Measurements from ENCODE around the gene SLC25A15. TPM values are rescaled to one million over a fixed set of nuclear protein-coding genes. Genes with fewer than 3 reads are reported as not detected.
"Not testable (repeated sequence)": the region's sequence is repeated elsewhere in the genome, so short reads cannot be mapped to it uniquely, and the experiment has no call there.

The SLC25A15 gene
- total RNA-seq, 2 donors from 2014 or later: 6.8 to 14.5 TPM

DNA sequence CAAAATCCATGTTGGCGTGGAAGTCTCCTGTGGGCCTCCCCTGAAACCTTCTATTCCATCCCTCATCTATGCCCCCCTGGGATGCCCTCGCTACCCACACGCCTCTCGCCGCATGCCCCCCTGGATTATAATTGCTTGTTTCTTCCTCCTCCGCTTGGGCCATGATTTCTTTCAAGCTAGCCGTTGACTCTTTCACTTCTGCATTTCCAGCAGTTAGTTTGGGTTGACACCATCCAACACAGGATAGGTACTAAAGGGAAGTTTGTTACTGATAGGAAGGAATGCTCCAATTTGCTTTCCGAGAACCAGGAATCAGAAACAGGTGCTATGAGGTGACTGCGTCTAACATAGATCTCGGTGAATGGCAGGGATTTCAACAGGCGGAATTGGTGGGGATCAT, 7.7 kb upstream of the SLC25A15 start:
- Histone ChIP-seq H3K9me3 (no peaks in the 10 kb centered on the region), H3K36me3 (no peaks in the 10 kb centered on the region), H3K4me3 (no peak overlapping the region), H3K27me3 (no peaks in the 10 kb centered on the region), H3K9ac (ENCODE audit: low read depth in 2 of 2, low read length in 2 of 2) (no peak overlapping the region), H3K27ac (no peak overlapping the region), H3K4me1 (peaks cover 5% of the 10 kb centered on the region)
- intact Hi-C loops (cut with DNase I): no loop called here
- TF ChIP-seq, protein P1, sequence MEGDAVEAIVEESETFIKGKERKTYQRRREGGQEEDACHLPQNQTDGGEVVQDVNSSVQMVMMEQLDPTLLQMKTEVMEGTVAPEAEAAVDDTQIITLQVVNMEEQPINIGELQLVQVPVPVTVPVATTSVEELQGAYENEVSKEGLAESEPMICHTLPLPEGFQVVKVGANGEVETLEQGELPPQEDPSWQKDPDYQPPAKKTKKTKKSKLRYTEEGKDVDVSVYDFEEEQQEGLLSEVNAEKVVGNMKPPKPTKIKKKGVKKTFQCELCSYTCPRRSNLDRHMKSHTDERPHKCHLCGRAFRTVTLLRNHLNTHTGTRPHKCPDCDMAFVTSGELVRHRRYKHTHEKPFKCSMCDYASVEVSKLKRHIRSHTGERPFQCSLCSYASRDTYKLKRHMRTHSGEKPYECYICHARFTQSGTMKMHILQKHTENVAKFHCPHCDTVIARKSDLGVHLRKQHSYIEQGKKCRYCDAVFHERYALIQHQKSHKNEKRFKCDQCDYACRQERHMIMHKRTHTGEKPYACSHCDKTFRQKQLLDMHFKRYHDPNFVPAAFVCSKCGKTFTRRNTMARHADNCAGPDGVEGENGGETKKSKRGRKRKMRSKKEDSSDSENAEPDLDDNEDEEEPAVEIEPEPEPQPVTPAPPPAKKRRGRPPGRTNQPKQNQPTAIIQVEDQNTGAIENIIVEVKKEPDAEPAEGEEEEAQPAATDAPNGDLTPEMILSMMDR (IDR thresholded peaks at IDR 0.05): no peak
- DNase-seq: no peak

DNA sequence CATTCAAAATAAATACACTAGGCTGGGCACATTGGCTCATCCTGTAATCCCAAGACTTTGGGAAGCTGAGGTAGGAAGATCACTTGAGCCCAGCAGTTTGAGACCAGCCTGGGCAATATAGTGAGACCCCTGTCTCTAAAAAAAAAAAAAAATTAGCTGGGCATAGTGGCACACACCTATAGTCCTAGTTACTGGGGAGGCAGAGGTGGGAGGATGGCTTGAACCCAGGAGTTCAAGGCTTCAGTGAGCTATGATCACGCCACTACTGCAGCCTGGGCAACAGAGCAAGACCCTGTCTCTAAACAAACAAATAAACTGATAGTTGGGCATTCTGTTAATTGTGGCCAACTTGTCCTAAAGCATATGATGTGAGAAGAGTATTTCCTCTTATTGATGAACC, 6.4 kb upstream of the SLC25A15 start:
- H3K4me1 ChIP-seq; H3K36me3 ChIP-seq; H3K9me3 ChIP-seq; H3K27ac ChIP-seq; H3K9ac ChIP-seq (ENCODE audit: low read depth in 2 of 2, low read length in 2 of 2); intact Hi-C loops (cut with DNase I); H3K27me3 ChIP-seq; H3K4me3 ChIP-seq; DNase-seq: not testable (repeated sequence)

DNA sequence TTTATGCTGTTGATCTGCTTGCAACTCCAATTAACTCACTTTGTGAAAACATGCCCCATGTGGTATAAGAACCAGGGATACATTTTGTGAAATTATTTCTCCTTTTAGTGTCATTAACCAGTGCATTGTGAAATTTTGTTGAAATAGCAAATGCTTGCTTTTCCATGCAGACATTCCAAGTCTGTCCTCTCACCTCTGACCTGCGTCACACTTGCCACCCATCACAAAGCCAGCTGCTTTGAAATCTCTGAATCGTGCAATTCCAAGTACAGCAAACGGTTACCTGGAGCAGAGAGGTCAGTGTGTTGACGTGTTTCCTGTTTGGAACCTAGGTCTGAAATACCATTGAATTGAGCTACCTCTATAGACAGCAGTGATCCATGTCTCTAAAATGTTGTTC, 4.9 kb upstream of the SLC25A15 start:
- Histone ChIP-seq H3K9me3 (no peaks in the 10 kb centered on the region), H3K9ac (ENCODE audit: low read depth in 2 of 2, low read length in 2 of 2) (no peak overlapping the region), H3K4me3 (no peak overlapping the region), H3K36me3 (no peaks in the 10 kb centered on the region), H3K27ac (no peak overlapping the region), H3K27me3 (no peaks in the 10 kb centered on the region), H3K4me1 (no peaks in the 10 kb centered on the region)
- DNase-seq: no peak
- TF ChIP-seq, protein P1 (IDR thresholded peaks at IDR 0.05): no peak
- intact Hi-C loops (cut with DNase I): no loop called here

DNA sequence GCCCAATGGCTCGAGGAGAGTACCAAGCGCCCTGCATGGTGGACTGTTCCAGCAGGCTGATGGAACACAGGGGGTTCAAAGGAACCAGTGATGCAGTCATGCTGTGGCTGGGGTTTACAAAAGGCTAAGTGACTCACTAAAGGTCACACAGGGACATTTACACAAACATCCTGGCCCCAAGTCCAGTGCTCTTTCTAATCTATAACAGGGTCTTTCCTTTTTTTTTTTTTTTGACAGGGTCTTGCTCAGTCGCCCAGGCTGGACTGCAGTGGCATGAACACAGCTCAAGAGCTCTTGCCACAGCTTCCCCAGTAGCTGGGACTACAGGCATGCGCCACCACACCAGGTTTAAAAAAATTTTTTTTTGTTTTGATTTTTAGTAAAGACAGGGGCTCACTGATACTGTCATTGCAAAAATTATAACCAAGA, 2.8 kb upstream of the SLC25A15 start:
- H3K4me3 ChIP-seq: no peak overlapping the region
- no peaks in the 10 kb centered on the region for H3K36me3 ChIP-seq
- H3K9me3 ChIP-seq: no peaks in the 10 kb centered on the region
- TF ChIP-seq, protein P1 (IDR thresholded peaks at IDR 0.05): no peak
- no peaks in the 10 kb centered on the region for H3K4me1 ChIP-seq
- no peaks in the 10 kb centered on the region for H3K27me3 ChIP-seq
- no peak overlapping the region for H3K9ac ChIP-seq (ENCODE audit: low read depth in 2 of 2, low read length in 2 of 2)
- intact Hi-C loops (cut with DNase I): no loop called here
- no peak overlapping the region for H3K27ac ChIP-seq
- DNase-seq: no peak

DNA sequence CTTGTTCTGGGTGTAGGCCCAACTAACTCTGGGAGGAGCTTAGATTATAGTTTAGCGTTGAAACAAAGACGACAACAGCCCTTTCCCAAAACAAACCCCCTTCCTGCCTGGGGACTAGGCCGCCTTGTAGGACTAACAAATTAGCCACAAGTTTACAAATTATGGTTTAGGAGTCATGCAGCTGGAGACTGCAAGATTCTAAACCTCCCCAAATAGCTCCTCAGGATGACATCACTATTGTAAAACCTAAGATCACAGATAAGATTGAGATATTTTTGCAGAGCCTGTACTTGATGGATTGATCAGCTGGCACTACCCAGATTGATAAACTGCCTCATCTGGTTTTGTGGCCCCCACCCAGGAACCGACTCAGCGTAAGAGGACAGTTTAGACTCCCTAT, 2.3 kb upstream of the SLC25A15 start:
- intact Hi-C loops (cut with DNase I): no loop called here
- TF ChIP-seq, protein P1 (IDR thresholded peaks at IDR 0.05): no peak
- DNase-seq: no peak
- Histone ChIP-seq H3K36me3 (no peaks in the 10 kb centered on the region), H3K27me3 (no peaks in the 10 kb centered on the region), H3K9me3 (no peaks in the 10 kb centered on the region), H3K27ac (no peak overlapping the region), H3K9ac (ENCODE audit: low read depth in 2 of 2, low read length in 2 of 2) (no peak overlapping the region), H3K4me1 (no peaks in the 10 kb centered on the region), H3K4me3 (no peak overlapping the region)

DNA sequence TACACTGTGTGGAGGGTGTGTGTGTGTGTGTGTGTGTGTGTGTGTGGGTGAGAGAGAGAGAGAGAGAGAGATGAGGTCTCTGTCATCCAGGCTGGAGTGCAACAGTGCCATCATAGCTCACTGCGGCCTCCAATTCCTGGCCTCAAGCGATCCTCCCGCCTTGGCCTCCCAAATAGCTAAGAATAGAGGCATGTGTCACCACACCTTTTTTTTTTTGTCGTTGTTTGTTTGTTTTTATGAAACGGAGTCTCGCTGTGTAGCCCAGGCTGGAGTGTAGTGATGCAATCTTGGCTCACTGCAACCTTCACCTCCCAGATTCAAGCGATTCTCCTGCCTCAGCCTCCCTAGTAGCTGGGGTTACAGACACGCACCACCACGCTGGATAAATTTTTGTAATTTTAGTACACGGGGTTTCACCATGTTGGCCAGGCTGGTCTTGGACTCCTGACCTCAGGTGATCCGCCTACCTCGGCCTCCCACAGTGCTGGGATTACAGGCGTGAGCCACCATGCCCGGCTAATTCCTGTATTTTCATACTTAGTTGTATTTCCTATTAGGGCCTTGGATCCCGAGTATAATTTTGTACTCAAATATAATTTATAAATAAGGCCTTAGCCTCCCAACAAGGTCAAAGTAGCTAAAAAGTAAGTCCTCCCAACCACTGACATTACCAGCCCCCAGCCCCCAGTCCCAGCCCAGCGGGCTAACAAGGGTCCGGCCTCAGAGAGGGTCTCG, 704 bp upstream of the SLC25A15 start:
- peak overlapping the region; percentile 79 for H3K4me3 ChIP-seq
- intact Hi-C loops (cut with DNase I); H3K36me3 ChIP-seq; DNase-seq; H3K27me3 ChIP-seq; H3K9me3 ChIP-seq; H3K4me1 ChIP-seq: not testable (repeated sequence)
- H3K9ac ChIP-seq (ENCODE audit: low read depth in 2 of 2, low read length in 2 of 2): peak overlapping the region; percentile 46 to 86
- H3K27ac ChIP-seq: peak overlapping the region; percentile 87

Measured in colonic mucosa (tissue), 4 donors.